Fibroblast of lung (primary cell): ENCODE results near the gene GET4. TPM values are rescaled to one million over a fixed set of nuclear protein-coding genes. Genes with fewer than 3 reads are reported as not detected.

Experiments used
- DNase-seq, 2 donors: peaks; one replicate each; pipeline versions ENCODE4 v3.0.0 to v3.0.0-alpha.2; 2010; ENCODE audit warnings: low read depth in 2 of 2
- H2AFZ ChIP-seq: 2 replicates; pipeline ENCODE4 v1.5.1; 2012; ENCODE audit warnings: low read length, control low read depth, inconsistent platforms
- H3K27ac ChIP-seq: 2 replicates; pipeline ENCODE4 v1.5.1; 2011; ENCODE audit warnings: low read length, control low read depth; ENCODE audit not compliant: insufficient read depth
- H3K27me3 ChIP-seq: 2 replicates; pipeline ENCODE4 v1.5.1; 2011; ENCODE audit warnings: mild to moderate bottlenecking, low read length; ENCODE audit not compliant: control insufficient read depth, insufficient read depth
- H3K36me3 ChIP-seq: 2 replicates; pipeline ENCODE4 v1.5.1; 2011; ENCODE audit warnings: low read length; ENCODE audit not compliant: control insufficient read depth, insufficient read depth
- H3K4me1 ChIP-seq: 2 replicates; pipeline ENCODE4 v1.5.1; 2011; ENCODE audit warnings: low read length; ENCODE audit not compliant: control insufficient read depth, insufficient read depth; ENCODE audit errors: extremely low read depth
- H3K4me2 ChIP-seq: 2 replicates; pipeline ENCODE4 v1.5.1; 2011; ENCODE audit warnings: low read length, control low read depth; ENCODE audit not compliant: insufficient read depth; ENCODE audit errors: extremely low read depth
- H3K4me3 ChIP-seq, 4 experiments: fragments of 200-600 bp in 1 of 4; sonication (generic) in 1 of 4; replicated peaks in 1 of 4; 2 replicates each; pipeline ENCODE4 v1.5.1; 2011 to 2016; ENCODE audit warnings: low read length in 4 of 4, low read depth in 3 of 4, mild to moderate bottlenecking in 3 of 4, control low read depth in 2 of 4, inconsistent platforms in 1 of 4, mixed read lengths in 1 of 4; ENCODE audit not compliant: insufficient read depth in 1 of 4; ENCODE audit errors: control extremely low read depth in 1 of 4
- H3K79me2 ChIP-seq: 2 replicates; pipeline ENCODE4 v1.5.1; 2012; ENCODE audit warnings: mild to moderate bottlenecking, low read length, inconsistent platforms; ENCODE audit not compliant: control insufficient read depth, insufficient read depth
- H3K9ac ChIP-seq: 2 replicates; pipeline ENCODE4 v1.5.1; 2011; ENCODE audit warnings: mild to moderate bottlenecking, low read length, control low read depth; ENCODE audit not compliant: insufficient read depth
- H3K9me3 ChIP-seq: 2 replicates; pipeline ENCODE4 v1.5.1; 2012; ENCODE audit warnings: low read depth, low read length; ENCODE audit not compliant: control insufficient read depth, insufficient read depth
- H4K20me1 ChIP-seq: 2 replicates; pipeline ENCODE4 v1.5.1; 2011; ENCODE audit warnings: low read length; ENCODE audit not compliant: control insufficient read depth, insufficient read depth; ENCODE audit errors: extremely low read depth
- CTCF ChIP-seq, 2 donors: IDR thresholded peaks in 1 of 2; conservative IDR thresholded peaks in 1 of 2; 1 replicate in 1 of 2; 2 replicates in 1 of 2; pipeline ENCODE4 v1.5.1; 2011 to 2012; ENCODE audit warnings: low read length in 2 of 2, control low read depth in 1 of 2, inconsistent platforms in 1 of 2, low read depth in 1 of 2, mild to moderate bottlenecking in 1 of 2
- EZH2 ChIP-seq: IDR thresholded peaks from 2 replicates; pipeline ENCODE4 v1.5.1; 2012; ENCODE audit warnings: low read length, control low read depth, mild to moderate bottlenecking; ENCODE audit errors: missing control alignments
- polyA plus RNA-seq, 2 donors: library from polyadenylated mRNA; depleted of rRNA in 1 of 2; stranded (reverse) in 1 of 2; unstranded in 1 of 2; fragments of >200 nt; gene quantifications; 2 replicates each; pipeline ENCODE4 v1.2.1, GENCODE V29; 2011 to 2012; ENCODE audit warnings: missing spikeins in 1 of 2
- total RNA-seq: library from RNA; depleted of rRNA; stranded (reverse); fragments of >200 nt; gene quantifications from 2 replicates; pipeline ENCODE4 v1.2.1, GENCODE V29; 2014

The GET4 gene
- total and polyA plus RNA-seq, 2 donors (not counting 1 experiment from before 2014, with no cell fraction given): 13.4 to 23.1 TPM

GRCh38 chr7:860149-860548 is 16.2 kb upstream of the GET4 start:
- TF ChIP-seq EZH2 (no peak), CTCF (conservative IDR thresholded peaks at IDR 0.05 in 1 of 2, IDR thresholded peaks at IDR 0.05 in 1 of 2; ENCODE audit: low read depth in 1 of 2, low read length in 2 of 2) (no peak)
- Histone ChIP-seq H3K27me3 (no peaks in the 10 kb centered on the region), H3K79me2 (no peaks in the 10 kb centered on the region), H3K4me3 (no peak overlapping the region), H3K27ac (no peak overlapping the region), H3K4me2 (no peak overlapping the region), H2AFZ (no peak overlapping the region), H3K36me3 (peaks cover 40% of the 10 kb centered on the region), H4K20me1 (no peaks in the 10 kb centered on the region), H3K9me3 (no peaks in the 10 kb centered on the region), H3K9ac (no peak overlapping the region), H3K4me1 (no peaks in the 10 kb centered on the region)
- DNase-seq: peak in 1 of 2 donors; percentile 7

- no peak for TF ChIP-seq CTCF (conservative IDR thresholded peaks at IDR 0.05 in 1 of 2, IDR thresholded peaks at IDR 0.05 in 1 of 2; ENCODE audit: low read depth in 1 of 2, low read length in 2 of 2)
- no peak for TF ChIP-seq EZH2
- H3K4me1 ChIP-seq: no peaks in the 10 kb centered on the region
- no peak for DNase-seq
- H3K4me2 ChIP-seq: no peak overlapping the region
- H3K9ac ChIP-seq: no peak overlapping the region
- no peak overlapping the region for H2AFZ ChIP-seq
- no peaks in the 10 kb centered on the region for H3K9me3 ChIP-seq
- no peak overlapping the region for H3K27ac ChIP-seq
- H3K36me3 ChIP-seq: peaks cover 41% of the 10 kb centered on the region
- no peaks in the 10 kb centered on the region for H4K20me1 ChIP-seq
- no peak overlapping the region for H3K4me3 ChIP-seq
- no peaks in the 10 kb centered on the region for H3K79me2 ChIP-seq
- H3K27me3 ChIP-seq: no peaks in the 10 kb centered on the region
These were observed 15.1 kb upstream of the GET4 start for GRCh38 chr7:861222-861621.

GRCh38 chr7:862157-862556 is 14.2 kb upstream of the GET4 start:
- no peaks in the 10 kb centered on the region for H4K20me1 ChIP-seq
- no peak overlapping the region for H3K9ac ChIP-seq
- no peak overlapping the region for H3K4me2 ChIP-seq
- H2AFZ ChIP-seq: no peak overlapping the region
- TF ChIP-seq CTCF (conservative IDR thresholded peaks at IDR 0.05 in 1 of 2, IDR thresholded peaks at IDR 0.05 in 1 of 2; ENCODE audit: low read depth in 1 of 2, low read length in 2 of 2) (no peak), EZH2 (no peak)
- H3K27me3 ChIP-seq: no peaks in the 10 kb centered on the region
- H3K4me1 ChIP-seq: peaks cover 2% of the 10 kb centered on the region
- no peak overlapping the region for H3K4me3 ChIP-seq
- H3K36me3 ChIP-seq: peaks cover 34% of the 10 kb centered on the region
- no peaks in the 10 kb centered on the region for H3K79me2 ChIP-seq
- no peaks in the 10 kb centered on the region for H3K9me3 ChIP-seq
- H3K27ac ChIP-seq: no peak overlapping the region
- DNase-seq: no peak
